Activated T-helper 9 cell treated with anti-CD3 and anti-CD28 coated beads, Interleukin-2, amount 50 U/mL, for 16 hours (primary cell): ENCODE results near the gene STOX1.
"Not testable (repeated sequence)": the region's sequence is repeated elsewhere in the genome, so short reads cannot be mapped to it uniquely, and the experiment has no call there.

Experiments
- DNase-seq: peaks from one replicate; pipeline ENCODE4 v3.0.0-alpha.2; 2020; ENCODE audit warnings: low read depth

The STOX1 gene

GRCh38 chr10:68878496-68878895, 51.2 kb downstream of the STOX1 start:
- DNase-seq = no peak

- DNase-seq = no peak
Observed at GRCh38 chr10:68879628-68880027, 52.3 kb downstream of the STOX1 start.

GRCh38 chr10:68880181-68880580, 52.9 kb downstream of the STOX1 start:
- no peak for DNase-seq

GRCh38 chr10:68895041-68895440, 67.7 kb downstream of the STOX1 start:
- DNase-seq = no peak

- no peak for DNase-seq
Observed at GRCh38 chr10:68897336-68897741, 70.0 kb downstream of the STOX1 start.

- no peak for DNase-seq
Observed at GRCh38 chr10:68899186-68899745, 71.9 kb downstream of the STOX1 start.

- DNase-seq = no peak
Observed at GRCh38 chr10:68900427-68901104, 73.2 kb downstream of the STOX1 start.

- peak; percentile 90 for DNase-seq
Observed at GRCh38 chr10:68901105-68901927, 74.0 kb downstream of the STOX1 start, which contains the start of gene DDX50. DDX50 (plus strand) TSS chr10:68901315; CDS start chr10:68901385, 70 bp downstream.

- DNase-seq = no peak
Observed at GRCh38 chr10:68902382-68902781, 75.1 kb downstream of the STOX1 start.

- DNase-seq = no peak
Observed at GRCh38 chr10:68924593-68924992, 97.3 kb downstream of the STOX1 start.

- no peak for DNase-seq
Observed at GRCh38 chr10:68925489-68925888, 98.2 kb downstream of the STOX1 start.

GRCh38 chr10:68929157-68929556, 101.8 kb downstream of the STOX1 start:
- DNase-seq = not testable (repeated sequence)

GRCh38 chr10:68929888-68930287, 102.6 kb downstream of the STOX1 start:
- DNase-seq = not testable (repeated sequence)

- not testable (repeated sequence) for DNase-seq
Observed at GRCh38 chr10:68932860-68933259, 105.5 kb downstream of the STOX1 start.

- no peak for DNase-seq
Observed at GRCh38 chr10:68934994-68935393, 107.7 kb downstream of the STOX1 start.

- no peak for DNase-seq
Observed at GRCh38 chr10:68938117-68938516, 110.8 kb downstream of the STOX1 start.

- no peak for DNase-seq
Observed at GRCh38 chr10:68938884-68939283, 111.6 kb downstream of the STOX1 start.

GRCh38 chr10:68940917-68941316, 113.6 kb downstream of the STOX1 start:
- not testable (repeated sequence) for DNase-seq
